Measurements from ENCODE around the gene GALNT7. TPM values are rescaled to one million over a fixed set of nuclear protein-coding genes. Genes with fewer than 3 reads are reported as not detected.

Gene GALNT7
- total RNA-seq, 2 donors from 2014 or later = 83.5 to 138 TPM

- Histone ChIP-seq H3K4me3 (no peak overlapping the region), H3K9ac (ENCODE audit: low read depth in 2 of 2, low read length in 2 of 2) (no peak overlapping the region), H3K4me1 (no peaks in the 10 kb centered on the region), H3K36me3 (no peaks in the 10 kb centered on the region), H3K9me3 (no peaks in the 10 kb centered on the region), H3K27ac (no peak overlapping the region), H3K27me3 (no peaks in the 10 kb centered on the region)
- no peak for DNase-seq
- no peak for TF ChIP-seq CTCF (IDR thresholded peaks at IDR 0.05)
- intact Hi-C loops (cut with DNase I) = no loop called here
These were observed 15.2 kb upstream of the GALNT7 start for GRCh38 chr4:173153445-173153844.

GRCh38 chr4:173159791-173160190 lies 8.8 kb upstream of the GALNT7 start:
- H3K27ac ChIP-seq = no peak overlapping the region
- intact Hi-C loops (cut with DNase I) = no loop called here
- H3K4me1 ChIP-seq = no peaks in the 10 kb centered on the region
- no peak overlapping the region for H3K9ac ChIP-seq (ENCODE audit: low read depth in 2 of 2, low read length in 2 of 2)
- no peak for TF ChIP-seq CTCF (IDR thresholded peaks at IDR 0.05)
- H3K27me3 ChIP-seq = no peaks in the 10 kb centered on the region
- no peak for DNase-seq
- H3K9me3 ChIP-seq = no peaks in the 10 kb centered on the region
- H3K4me3 ChIP-seq = no peak overlapping the region
- H3K36me3 ChIP-seq = no peaks in the 10 kb centered on the region

- intact Hi-C loops (cut with DNase I) = no loop called here
- TF ChIP-seq CTCF (IDR thresholded peaks at IDR 0.05) = no peak
- H3K27ac ChIP-seq = no peak overlapping the region
- no peak overlapping the region for H3K4me3 ChIP-seq
- H3K4me1 ChIP-seq = no peaks in the 10 kb centered on the region
- no peak overlapping the region for H3K9ac ChIP-seq (ENCODE audit: low read depth in 2 of 2, low read length in 2 of 2)
- no peak for DNase-seq
- H3K36me3 ChIP-seq = no peaks in the 10 kb centered on the region
- no peaks in the 10 kb centered on the region for H3K27me3 ChIP-seq
- H3K9me3 ChIP-seq = no peaks in the 10 kb centered on the region
These were observed 7.7 kb upstream of the GALNT7 start for GRCh38 chr4:173160871-173161270.

GRCh38 chr4:173161311-173161710 lies 7.3 kb upstream of the GALNT7 start:
- Histone ChIP-seq H3K4me1 (no peaks in the 10 kb centered on the region), H3K9ac (ENCODE audit: low read depth in 2 of 2, low read length in 2 of 2) (no peak overlapping the region), H3K27me3 (no peaks in the 10 kb centered on the region), H3K27ac (no peak overlapping the region), H3K9me3 (no peaks in the 10 kb centered on the region), H3K4me3 (no peak overlapping the region), H3K36me3 (no peaks in the 10 kb centered on the region)
- no peak for DNase-seq
- intact Hi-C loops (cut with DNase I) = no loop called here
- no peak for TF ChIP-seq CTCF (IDR thresholded peaks at IDR 0.05)

- intact Hi-C loops (cut with DNase I) = loop anchor here (5.0 kb wide), 1 partner anchor 138 kb away; no protein-coding TSS in a partner anchor
These were observed 2.9 kb upstream of the GALNT7 start for GRCh38 chr4:173165706-173166105.

More at GRCh38 chr4:173165706-173166105, 2.9 kb upstream of the GALNT7 start:
- H3K4me1 ChIP-seq = no peaks in the 10 kb centered on the region
- DNase-seq = no peak
- TF ChIP-seq CTCF (IDR thresholded peaks at IDR 0.05) = no peak
- no peaks in the 10 kb centered on the region for H3K27me3 ChIP-seq
- H3K9ac ChIP-seq (ENCODE audit: low read depth in 2 of 2, low read length in 2 of 2) = no peak overlapping the region
- H3K9me3 ChIP-seq = no peaks in the 10 kb centered on the region
- H3K4me3 ChIP-seq = no peak overlapping the region
- H3K36me3 ChIP-seq = no peaks in the 10 kb centered on the region
- no peak overlapping the region for H3K27ac ChIP-seq

Measured in colonic mucosa (tissue), 4 donors.